PFSK-1 (cell line): Measurements from ENCODE around the gene SLC5A12.

ENCODE experiments used
- FOXP2 ChIP-seq: optimal IDR thresholded peaks from 2 replicates; pipeline ENCODE3; 2011; ENCODE audit warnings: borderline replicate concordance, control low read depth, inconsistent platforms; ENCODE audit not compliant: insufficient read depth; ENCODE audit errors: extremely low read length, extremely low read depth
- POLR2AphosphoS5 ChIP-seq: IDR thresholded peaks from 2 replicates; pipeline ENCODE4 v1.6.1; 2012; ENCODE audit warnings: low read depth, mild to moderate bottlenecking, control low read depth, low read length, moderate library complexity
- SIN3A ChIP-seq: IDR thresholded peaks from 2 replicates; pipeline ENCODE4 v1.6.1; 2012; ENCODE audit warnings: mild to moderate bottlenecking, low read length, moderate library complexity, borderline replicate concordance; ENCODE audit not compliant: insufficient read depth
- TAF1 ChIP-seq: IDR thresholded peaks from 2 replicates; pipeline ENCODE4 v1.6.1; 2012; ENCODE audit warnings: low read length, control low read depth, borderline replicate concordance; ENCODE audit not compliant: insufficient read depth
- TF ChIP-seq, protein P1 (sequence below), 2 experiments: IDR thresholded peaks; 2 replicates each; pipeline versions ENCODE4 v1.6.1 to v1.8.0; 2011 to 2012; ENCODE audit warnings: low read depth in 2 of 2, low read length in 2 of 2, control low read depth in 1 of 2, inconsistent platforms in 1 of 2, mild to moderate bottlenecking in 1 of 2, moderate library complexity in 1 of 2; ENCODE audit not compliant: insufficient read depth in 1 of 2

Gene SLC5A12

DNA sequence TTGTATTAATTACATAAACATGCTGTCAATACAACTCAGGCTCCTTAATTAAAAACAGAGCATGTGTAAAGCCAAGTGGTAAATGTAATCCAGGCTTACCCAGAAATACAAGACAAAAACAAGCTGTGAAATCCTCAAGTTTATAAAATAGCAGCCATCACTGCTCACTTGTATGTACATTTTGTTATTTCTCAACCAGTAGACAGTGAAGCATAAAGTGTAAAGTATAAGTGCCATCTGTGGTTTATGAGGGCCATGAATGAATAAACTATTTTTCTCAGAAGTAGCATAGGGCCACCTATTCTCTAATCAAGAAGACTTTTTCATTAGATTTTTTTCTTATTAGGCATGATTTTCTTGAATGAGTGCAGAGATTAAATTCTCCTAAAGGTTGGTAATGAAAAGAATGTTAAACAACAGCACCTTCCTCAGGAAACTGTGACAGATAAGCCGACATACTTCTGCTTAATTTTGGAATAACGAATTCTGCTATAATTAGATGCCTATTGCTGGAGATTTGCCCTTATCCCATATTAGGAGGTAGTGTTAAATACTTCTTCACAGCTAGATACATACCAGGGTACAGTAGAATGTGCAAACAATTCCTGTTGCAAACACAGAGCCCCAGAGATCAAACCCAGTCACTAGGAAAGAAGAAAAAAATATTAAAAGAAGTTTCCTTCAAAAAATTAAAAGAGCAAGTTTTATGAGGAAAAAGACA is 13.0 kb downstream of the SLC5A12 start:
- TF ChIP-seq TAF1 = no peak

DNA sequence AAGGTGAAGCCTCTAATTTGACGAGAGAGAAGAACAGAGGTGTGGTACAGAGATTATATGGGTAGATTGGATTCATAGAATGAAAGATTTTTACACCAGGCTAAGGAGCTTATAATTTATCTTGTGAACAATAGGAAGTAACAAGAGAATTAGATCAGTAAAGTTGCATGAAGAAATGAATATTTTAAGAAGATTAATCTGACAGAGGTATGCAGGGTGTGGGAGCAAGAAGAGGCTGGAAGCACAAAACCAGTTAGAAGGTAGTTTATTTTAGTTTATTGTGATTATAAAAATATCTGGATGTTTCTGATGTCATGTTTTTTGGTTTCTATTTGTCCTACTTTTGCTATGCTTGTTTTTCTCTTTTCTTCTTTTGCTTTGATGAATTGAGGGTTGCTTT is 15.7 kb downstream of the SLC5A12 start:
- TF ChIP-seq POLR2AphosphoS5 (no peak), FOXP2 (no peak), TAF1 (no peak), SIN3A (no peak)
- TF ChIP-seq, protein P1, sequence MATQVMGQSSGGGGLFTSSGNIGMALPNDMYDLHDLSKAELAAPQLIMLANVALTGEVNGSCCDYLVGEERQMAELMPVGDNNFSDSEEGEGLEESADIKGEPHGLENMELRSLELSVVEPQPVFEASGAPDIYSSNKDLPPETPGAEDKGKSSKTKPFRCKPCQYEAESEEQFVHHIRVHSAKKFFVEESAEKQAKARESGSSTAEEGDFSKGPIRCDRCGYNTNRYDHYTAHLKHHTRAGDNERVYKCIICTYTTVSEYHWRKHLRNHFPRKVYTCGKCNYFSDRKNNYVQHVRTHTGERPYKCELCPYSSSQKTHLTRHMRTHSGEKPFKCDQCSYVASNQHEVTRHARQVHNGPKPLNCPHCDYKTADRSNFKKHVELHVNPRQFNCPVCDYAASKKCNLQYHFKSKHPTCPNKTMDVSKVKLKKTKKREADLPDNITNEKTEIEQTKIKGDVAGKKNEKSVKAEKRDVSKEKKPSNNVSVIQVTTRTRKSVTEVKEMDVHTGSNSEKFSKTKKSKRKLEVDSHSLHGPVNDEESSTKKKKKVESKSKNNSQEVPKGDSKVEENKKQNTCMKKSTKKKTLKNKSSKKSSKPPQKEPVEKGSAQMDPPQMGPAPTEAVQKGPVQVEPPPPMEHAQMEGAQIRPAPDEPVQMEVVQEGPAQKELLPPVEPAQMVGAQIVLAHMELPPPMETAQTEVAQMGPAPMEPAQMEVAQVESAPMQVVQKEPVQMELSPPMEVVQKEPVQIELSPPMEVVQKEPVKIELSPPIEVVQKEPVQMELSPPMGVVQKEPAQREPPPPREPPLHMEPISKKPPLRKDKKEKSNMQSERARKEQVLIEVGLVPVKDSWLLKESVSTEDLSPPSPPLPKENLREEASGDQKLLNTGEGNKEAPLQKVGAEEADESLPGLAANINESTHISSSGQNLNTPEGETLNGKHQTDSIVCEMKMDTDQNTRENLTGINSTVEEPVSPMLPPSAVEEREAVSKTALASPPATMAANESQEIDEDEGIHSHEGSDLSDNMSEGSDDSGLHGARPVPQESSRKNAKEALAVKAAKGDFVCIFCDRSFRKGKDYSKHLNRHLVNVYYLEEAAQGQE (IDR thresholded peaks at IDR 0.05; ENCODE audit: insufficient read depth in 1 of 2, low read depth in 2 of 2, low read length in 2 of 2) = no peak

DNA sequence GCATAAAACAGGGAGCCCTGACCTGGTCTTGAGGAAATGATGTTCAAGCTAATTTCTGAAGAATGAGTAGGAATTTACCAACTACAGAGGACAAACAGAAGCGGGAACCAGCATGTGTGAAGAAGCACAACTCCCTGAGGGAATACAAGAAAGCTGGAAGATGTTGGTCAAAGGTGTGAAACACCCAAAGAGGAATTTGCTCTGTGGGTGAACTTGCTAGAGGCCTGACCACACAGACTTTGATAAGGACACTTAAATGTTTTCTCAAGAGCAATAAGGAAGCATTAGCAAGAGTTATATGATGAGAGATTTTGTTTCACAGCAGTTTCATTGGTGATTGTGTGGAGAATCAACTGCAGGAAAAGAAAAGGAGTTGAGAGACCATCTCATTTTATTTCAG is 17.6 kb downstream of the SLC5A12 start:
- TF ChIP-seq, protein P1 (IDR thresholded peaks at IDR 0.05; ENCODE audit: insufficient read depth in 1 of 2, low read depth in 2 of 2, low read length in 2 of 2) = no peak
- TF ChIP-seq SIN3A = no peak

DNA sequence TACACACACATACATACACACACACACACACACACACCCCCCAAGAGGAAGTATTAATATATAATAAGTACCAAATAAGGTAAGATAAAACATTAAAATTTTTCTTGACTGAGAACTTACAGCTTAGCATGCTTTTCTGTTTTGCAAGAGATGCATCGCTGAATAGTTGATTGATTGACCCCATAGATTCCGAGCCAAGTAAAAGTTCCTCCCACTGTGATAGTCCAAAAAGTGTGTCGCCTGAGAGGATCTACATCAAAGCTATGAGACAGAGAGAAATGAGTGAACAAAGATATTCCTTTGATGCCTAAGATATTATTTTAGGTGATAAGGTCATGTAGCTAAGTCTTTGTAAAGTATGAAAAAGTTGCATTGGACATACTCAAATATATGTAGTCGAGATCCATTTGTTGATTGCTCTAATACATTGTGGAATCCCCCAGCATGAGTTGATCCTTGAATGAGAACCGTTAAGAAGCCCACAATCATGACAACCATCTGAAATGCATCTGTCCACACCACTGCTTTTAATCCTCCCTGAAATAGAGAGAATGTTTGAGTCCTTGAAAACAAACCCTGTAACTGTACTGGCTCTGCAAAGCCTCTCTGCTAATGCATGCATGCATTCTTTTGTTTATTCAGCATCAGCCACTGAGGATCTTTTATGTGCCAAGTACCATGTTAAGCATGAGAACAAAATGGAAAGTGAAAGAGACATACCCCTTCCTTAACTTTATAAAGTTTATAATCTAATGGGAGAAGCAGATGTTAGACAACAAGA is 18.3 kb downstream of the SLC5A12 start:
- TF ChIP-seq FOXP2 (no peak), SIN3A (no peak), POLR2AphosphoS5 (no peak), TAF1 (no peak)
- TF ChIP-seq, protein P1 (IDR thresholded peaks at IDR 0.05; ENCODE audit: insufficient read depth in 1 of 2, low read depth in 2 of 2, low read length in 2 of 2) = no peak

DNA sequence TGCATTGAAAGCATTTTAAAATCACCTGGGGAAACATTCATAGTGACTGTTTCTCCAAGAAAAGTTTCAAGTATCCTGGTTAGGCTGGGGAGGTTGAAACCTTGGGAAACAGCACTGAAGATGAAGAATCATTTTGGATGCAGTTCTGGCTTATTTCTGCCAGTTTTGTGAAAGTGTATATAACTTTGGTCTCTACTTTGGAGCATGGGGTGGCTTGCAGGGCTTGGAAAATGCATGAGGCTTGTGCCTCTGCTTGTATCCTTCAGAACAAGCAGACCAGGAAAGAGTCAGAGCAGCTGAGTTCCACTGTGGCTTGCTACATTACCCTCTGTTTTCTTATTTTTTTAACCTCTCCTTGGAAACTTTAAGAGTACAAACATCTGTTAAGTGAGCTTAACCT is 19.5 kb downstream of the SLC5A12 start:
- TF ChIP-seq POLR2AphosphoS5 (no peak), FOXP2 (no peak), SIN3A (no peak), TAF1 (no peak)
- TF ChIP-seq, protein P1 (IDR thresholded peaks at IDR 0.05; ENCODE audit: insufficient read depth in 1 of 2, low read depth in 2 of 2, low read length in 2 of 2) = no peak
